Upper lobe of left lung (tissue), 4 donors: ENCODE results near the gene CAMK1D.

Experiments used
- POLR2A ChIP-seq, 4 donors: fragments of 450-650 bp; IDR thresholded peaks; one replicate each; pipeline ENCODE4 v1.5.1; 2016 to 2017; ENCODE audit warnings: antibody characterized with exemption in 4 of 4, mild to moderate bottlenecking in 2 of 4
- TF ChIP-seq, protein P1 (sequence below), 6 experiments: fragments of 450-650 bp in 4 of 6; fragments of 200-600 bp in 2 of 6; sonication (generic) in 2 of 6; IDR thresholded peaks; one replicate each; pipeline ENCODE4 v1.5.1; 2016 to 2019; ENCODE audit warnings: antibody characterized with exemption in 6 of 6

DNA sequence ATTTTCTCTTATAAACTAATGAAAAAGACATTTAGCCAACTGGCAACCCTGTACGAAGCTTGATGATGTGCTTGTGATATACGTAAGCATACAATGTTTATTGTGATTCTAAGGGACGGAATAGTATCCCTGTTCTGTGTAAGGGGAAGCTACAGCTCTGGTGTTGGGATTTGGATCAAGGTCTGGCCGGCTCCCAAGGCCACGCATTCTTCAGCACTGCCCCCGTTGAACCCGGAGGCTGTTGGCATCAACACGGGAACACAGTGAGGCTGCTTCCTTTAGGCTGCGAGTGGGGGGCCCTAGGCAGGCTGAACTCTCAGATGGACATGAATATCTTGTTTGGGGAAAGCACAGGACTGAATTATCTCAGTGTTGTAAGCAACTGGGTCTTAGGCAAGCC lies 180.6 kb downstream of the CAMK1D start:
- TF ChIP-seq POLR2A (IDR thresholded peaks at IDR 0.05): no peak
- TF ChIP-seq, protein P1, sequence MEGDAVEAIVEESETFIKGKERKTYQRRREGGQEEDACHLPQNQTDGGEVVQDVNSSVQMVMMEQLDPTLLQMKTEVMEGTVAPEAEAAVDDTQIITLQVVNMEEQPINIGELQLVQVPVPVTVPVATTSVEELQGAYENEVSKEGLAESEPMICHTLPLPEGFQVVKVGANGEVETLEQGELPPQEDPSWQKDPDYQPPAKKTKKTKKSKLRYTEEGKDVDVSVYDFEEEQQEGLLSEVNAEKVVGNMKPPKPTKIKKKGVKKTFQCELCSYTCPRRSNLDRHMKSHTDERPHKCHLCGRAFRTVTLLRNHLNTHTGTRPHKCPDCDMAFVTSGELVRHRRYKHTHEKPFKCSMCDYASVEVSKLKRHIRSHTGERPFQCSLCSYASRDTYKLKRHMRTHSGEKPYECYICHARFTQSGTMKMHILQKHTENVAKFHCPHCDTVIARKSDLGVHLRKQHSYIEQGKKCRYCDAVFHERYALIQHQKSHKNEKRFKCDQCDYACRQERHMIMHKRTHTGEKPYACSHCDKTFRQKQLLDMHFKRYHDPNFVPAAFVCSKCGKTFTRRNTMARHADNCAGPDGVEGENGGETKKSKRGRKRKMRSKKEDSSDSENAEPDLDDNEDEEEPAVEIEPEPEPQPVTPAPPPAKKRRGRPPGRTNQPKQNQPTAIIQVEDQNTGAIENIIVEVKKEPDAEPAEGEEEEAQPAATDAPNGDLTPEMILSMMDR (IDR thresholded peaks at IDR 0.05): no peak
